NCI-H524 (cell line): Measurements from ENCODE around the gene IRGQ.
"Not testable (repeated sequence)": the region's sequence is repeated elsewhere in the genome, so short reads cannot be mapped to it uniquely, and the experiment has no call there.

Source experiments
- DNase-seq, 2 experiments: peaks; one replicate each; lab custom pipeline; 2025; lab: John Stamatoyannopoulos, UW

The IRGQ gene

DNA sequence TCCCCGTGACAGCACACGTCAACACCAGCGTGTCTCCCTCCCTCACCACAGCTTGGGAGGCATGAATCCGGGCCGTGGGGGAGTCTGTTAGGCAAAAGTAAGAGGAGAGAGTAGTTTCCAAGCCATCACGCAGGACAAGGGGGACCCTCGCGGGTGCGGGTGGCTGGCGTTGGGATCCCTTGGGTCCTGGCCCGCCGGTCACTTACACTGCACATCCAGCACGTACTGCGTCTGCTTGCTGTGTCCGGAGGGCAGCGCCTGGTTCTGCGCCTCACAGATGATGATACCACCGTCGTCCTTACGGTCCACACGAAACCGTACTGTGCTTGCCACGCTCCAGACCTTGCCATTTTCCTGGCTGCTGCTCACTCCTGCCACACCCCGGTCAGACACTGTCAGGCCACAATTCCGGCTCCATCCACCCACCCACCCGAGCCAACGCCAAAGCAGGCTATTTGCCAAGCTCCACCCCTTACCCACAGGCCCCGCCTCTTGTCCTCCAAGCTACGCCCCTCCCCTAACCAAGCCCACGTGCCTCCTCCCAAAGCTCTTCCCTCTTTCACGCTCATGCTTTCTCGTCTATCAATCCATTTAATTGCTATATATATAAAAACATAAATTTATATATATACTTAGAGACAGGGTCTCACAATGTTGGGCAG lies 30.1 kb upstream of the IRGQ start:
- no peak for DNase-seq

DNA sequence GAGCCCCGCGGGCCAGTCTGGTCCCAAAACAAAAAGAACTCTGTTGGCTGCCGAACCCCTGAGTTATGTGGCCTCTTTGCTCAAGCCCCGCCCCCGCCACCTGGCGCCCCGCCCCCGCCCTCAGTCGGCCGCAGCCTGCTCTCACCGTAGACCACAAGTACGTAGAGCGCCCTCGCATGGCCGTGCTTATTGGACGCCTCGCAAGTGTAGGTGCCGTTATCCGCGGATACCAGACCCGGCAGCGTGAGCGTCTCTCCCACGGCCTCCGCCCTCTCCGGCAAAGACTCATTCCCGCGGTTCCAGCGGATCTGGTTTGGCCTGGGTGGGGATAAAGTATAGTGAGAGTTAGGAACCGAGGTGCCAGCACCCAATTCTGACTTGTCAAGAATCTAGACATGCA lies 29.0 kb upstream of the IRGQ start:
- no peak for DNase-seq

DNA sequence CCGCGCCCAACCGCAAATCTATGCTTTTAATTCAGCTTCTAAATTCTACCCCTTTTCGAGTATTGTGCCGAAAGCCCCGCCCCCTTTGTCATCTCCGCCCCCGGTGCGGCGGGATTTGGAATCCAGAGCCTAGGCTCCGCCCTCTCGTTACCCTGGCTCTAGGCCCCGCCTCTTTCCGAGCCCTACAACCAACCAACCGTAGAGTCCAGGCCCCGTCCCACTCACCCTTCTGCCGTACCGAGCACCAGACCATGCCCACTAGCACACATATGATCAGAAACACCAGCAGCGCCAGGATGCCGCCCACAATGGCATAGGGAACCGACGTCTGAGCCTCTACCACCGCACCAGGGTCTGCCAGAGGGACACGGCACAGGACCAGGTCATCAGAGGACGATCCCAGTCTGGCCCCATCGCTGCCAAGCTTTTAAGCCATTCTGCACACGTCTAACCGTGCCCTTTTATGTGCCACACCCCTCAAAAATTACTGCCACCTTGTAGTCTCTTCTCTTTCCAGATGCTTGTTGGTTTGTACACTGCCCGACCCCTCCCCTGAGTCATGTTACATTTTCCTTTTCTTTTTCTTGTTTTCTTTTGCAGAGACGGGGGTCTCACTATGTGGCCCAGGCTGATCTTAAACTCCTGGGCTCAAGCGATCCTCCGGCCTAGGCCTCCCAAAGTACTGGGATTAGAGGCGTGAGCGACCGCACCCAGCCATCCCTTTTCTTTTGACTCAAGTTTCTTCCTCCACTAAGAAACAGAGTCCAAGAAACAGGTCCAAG lies 28.1 kb upstream of the IRGQ start:
- DNase-seq, result no peak

DNA sequence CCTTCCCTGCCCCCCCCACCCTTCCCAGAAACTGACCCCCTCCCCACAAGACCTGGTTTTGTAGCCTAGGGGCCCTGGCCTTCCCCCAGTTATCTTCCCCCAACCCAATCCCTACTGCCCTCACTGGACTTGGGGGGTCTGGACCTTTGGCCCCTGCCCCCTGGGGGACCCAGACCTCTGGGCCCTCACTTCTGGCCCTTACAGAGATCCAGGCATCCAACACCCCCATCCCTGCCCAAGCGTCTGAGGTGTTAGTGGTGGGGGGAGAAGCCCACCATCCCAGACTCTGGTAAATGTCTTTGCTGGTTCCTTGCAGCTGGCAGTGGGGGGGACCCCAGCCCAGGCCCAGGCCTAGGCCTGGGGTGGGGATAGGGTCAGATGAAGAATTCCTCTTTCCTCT lies 27.0 kb upstream of the IRGQ start:
- no peak for DNase-seq

DNA sequence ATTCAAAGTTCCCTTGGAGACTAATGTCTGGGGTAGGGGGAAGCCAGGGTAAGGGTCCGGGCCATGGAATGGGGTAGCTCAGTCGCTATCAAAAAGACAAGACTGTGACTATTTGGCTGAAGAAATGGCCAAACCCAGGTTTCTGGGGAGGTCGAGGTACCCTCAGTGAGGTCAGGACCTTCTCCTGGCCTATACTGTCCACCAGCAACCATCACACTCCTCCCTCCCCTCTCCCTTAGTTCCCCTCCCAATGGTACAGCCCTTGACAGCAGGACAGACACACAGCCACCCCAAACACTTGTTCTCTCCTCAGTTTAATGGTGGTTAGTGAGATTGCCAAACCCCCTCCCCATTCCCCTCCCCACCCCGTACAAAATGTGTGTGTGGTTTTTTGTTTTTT lies 26.1 kb upstream of the IRGQ start:
- no peak for DNase-seq

DNA sequence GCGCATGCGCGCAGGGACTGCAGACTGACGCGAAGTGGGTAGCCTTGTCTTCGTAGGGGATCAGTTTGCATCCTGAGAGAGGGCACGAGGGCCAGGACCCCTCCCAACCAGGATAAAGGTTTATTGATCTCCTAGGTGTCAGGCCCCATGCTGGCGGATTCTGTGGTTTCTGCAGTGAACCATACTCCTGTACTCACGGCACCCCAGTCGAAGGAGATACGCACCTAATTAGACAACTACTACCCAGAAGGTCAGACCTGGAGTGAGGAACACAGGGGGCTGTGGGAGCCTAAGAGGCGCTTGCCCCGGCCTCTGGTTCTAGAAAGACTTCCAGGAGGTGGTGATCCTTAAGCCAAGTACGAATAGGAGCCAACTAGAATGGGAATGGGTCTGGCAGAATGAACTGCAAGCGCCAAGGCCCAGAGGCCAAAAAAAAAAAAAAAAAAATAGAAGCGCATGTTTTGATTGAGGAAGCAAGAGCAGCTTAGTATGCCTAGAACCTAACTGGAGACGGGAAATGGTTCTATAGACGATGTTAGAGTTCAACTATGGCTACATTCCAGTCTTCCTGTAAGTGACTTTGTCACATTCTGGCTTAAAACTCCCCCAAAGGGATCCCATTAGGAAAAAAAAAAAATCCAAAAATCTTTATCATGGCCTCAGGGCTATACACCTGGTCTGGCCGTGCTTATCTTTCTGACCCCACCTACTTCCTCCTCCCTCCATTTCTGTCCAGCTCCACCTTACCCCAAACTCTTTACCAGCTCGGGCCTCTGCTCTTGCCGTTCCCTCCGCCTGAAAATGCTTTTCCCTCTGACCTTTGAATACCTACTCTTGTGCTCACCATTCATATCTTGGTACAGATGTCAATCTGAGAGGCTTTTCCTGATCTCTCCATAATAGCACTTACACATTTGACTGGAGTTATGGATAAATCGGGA lies 24.4 kb upstream of the IRGQ start:
- no peak for DNase-seq

DNA sequence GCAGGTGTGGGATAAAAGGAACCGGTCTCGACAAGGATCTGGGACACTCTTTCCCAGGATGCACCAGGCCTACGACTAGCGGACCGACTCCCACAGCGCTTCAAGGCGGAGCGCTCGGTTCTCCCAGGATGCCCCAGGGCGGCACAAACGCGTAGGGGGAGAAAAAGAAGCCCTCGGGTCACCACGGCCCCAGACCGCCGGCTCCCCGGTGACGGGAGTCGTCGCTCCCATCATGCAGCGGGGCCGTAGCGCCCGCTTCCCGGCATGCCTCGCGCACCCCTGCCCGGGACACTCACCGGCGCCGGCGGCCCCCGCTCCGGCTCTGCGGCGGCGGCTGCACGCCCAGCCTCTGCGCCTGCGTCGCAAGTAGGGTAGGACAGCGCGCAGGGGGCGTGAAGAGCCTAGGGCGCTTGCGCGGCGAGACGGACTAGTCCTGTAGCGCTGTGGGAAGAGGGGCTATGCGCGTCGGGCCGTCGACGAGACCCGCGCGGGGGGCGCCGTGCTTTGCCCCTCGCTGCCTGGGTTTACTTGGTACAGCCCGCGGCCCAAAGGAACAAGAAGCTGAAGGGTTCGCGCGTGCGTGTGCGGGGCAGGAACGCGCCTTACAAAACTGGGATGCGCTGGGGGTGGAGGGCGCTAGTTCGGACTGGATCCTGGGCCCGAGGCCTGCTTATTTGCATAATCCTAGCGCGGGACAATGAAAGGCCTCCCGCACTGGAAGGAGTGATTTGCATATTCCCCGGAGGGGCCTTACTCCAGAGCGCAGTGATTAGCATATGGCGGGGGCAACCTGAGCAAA lies 23.5 kb upstream of the IRGQ start, which contains the start of gene ZNF428:
TSS of gene ZNF428 (minus strand) at position 368 of the 799 bp plus-strand sequence. CDS start 5,325 bp downstream, outside the sequence.
- DNase-seq, result peak; percentile 82 to 95

DNA sequence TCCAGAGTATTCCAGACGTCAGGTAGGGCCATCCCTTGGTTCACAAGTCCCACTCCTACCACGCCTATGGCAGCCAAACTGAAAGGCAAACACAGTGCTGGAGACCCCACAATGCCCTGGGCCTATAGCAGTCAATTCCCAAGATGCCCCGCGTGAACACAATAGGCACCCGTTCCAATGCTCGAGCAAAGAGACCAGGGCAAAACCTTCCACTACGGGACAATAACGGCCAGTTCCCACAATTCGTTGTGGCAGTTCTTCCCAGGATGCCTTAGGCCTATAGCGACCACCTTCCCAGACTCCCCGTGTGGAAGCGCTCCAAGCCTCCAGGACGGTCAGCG lies 23.0 kb upstream of the IRGQ start:
- peak; percentile 61 to 76 for DNase-seq

DNA sequence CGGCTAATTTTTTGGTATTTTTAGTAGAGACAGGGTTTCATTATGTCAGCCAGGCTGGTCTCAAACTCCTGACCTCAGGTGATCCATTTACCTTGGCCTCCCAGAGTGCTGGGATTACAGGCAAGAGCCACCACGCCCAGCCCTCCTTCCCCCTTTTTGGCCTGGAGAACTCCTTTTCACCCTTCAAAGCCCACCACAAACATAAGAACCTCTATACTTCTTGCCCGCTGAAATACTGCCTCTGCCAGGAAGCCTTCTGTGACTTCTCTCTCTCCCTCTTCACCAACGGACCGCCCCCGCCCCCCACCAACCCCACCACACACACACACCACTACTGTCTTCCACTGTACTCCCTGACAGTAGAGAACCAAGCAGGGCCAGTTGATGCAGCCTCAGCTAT lies 21.0 kb upstream of the IRGQ start:
- no peak for DNase-seq

DNA sequence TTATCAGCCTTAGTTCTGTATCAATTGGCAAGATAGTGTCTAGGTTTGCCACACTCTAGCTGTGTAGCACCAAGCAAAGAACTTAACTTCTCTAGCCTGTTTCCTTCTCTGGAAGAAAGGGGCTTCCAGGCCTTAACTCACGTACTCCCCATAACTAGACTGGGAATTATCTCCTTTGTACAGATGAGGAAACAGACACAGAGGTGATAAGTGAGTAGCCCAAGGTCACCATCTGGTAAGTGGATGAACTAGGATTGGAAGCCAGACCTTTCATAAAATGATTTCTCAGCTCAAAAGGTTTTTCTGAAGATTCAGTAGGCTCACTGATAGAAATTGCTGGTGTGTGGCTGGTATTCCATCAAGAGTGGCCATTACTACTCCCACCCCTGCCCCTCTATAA lies 20.4 kb upstream of the IRGQ start:
- no peak for DNase-seq

DNA sequence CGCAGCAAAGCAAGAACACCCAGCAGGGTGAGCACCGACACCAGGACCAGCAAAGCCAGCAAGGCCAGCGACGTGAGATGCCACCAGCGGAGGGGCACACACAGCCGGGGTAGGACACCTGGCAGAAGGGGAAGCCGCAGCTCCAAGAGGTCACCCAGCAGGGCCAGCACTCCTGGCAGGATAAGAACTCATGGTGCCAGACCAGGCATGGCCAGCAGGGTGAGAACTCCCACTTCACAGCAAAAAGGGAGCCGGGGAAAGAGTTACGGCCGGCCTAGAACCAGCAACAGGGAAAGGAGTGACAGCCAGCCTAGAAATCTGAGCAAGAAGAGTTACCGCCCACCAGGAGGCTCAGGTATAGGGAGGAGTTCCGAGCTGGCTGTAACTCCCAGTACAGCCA lies 16.4 kb upstream of the IRGQ start:
- DNase-seq, result no peak

DNA sequence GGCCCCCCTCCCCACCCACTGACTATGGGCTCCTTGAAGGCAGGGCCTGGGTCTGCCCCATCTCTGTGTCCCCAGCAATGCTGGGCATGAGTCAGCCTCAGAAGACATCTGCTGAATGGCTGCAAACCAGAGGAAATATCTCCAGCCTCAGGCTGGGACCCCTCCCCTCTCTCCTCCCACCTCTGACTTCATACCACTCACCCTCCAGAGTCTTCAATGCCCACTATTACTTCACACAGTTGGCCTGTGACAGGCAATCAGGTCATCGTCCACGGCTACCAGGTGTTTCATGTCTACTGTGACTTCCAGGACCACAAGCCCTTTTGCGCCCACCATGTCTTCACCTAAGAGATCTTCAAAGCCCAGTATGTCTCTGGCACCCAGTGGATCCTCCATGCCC lies 15.9 kb upstream of the IRGQ start, which contains the start of gene SRRM5:
TSS of gene SRRM5 (plus strand) at position 301 of the 400 bp plus-strand sequence. CDS start at position 335, 34 bp downstream.
- DNase-seq, result no peak

DNA sequence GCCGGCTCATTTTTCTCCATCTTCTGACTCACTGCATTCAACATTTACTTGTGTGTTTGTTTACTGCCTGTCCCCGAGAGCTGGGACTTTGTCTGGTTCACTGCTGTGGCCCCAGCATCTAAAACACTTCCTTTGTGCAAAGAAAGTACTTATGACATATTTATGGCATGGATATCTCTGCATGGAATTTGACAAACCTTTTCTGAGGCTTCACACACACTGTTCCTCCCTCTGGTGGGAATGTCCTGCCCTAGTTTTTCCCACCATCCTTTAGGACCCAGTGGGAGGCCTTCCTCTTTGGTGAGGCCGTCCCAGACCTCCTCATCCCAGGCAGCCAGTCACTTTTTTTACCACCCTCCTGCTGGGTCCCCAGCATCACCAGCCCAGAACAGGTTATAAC lies 14.6 kb upstream of the IRGQ start:
- DNase-seq, result no peak

DNA sequence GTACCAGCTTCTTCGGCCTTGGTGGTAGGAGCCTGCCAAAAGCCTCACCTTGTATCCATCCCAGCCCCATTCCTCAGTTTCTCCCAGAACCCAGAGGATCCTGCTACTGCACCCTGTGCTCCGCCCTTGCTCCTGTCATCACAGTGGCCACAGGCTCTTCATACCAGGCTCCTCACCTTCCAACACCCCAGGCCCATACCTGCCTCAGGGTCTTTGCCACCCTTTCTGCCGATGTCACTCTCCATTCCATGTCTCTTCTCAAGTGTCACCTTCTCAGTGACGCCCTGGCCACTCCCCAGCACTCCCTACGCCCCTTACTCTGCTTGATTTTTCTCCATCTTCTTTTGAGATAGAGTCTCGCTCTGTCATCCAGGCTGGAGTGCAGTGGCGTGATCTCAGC lies 13.9 kb upstream of the IRGQ start:
- DNase-seq, result no peak

DNA sequence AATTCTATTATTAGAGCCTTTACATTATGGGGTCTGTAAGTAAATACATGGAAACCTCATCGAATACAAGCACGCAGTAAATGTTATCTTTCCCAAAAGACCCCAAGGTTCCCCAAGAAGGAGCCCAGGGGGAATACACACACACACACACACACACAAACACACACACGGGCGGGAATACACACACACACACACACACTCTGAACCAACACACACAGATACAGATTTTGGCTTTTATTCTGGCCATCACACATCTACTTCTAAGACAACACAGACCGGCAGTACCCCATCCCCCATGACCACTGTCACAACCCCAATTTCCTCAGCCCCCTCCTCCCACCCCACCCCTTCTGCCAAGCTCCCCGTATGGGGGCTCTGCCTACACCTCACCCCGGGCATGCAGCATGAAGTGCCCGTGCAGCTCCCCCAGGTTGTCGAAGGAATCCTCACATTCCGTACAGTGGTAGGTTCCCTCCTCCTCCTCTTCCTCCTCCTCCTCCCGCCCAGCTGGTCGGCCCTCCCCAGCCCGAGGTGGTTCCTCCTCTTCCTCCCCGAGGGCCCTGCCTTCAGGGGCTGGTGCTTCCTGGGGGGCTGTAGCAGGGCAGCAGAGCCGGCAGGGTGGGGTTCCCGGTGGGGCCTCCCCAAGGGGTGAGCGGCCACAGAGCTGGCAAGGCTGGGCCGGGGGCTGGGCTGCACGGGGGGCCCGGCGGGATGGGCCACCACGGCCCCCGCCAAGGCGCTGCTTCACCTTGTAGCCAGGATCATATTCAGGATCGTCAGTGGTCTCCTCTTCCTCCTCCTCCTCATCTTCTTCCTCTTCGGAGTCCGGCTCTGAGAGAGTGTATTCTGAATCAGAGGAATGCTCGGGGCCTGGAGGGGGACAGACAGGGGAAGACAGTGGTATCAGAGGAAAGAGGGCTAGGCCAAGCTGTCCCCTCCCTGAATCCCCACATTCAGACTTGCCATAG lies 11.6 kb upstream of the IRGQ start:
- DNase-seq, result no peak

DNA sequence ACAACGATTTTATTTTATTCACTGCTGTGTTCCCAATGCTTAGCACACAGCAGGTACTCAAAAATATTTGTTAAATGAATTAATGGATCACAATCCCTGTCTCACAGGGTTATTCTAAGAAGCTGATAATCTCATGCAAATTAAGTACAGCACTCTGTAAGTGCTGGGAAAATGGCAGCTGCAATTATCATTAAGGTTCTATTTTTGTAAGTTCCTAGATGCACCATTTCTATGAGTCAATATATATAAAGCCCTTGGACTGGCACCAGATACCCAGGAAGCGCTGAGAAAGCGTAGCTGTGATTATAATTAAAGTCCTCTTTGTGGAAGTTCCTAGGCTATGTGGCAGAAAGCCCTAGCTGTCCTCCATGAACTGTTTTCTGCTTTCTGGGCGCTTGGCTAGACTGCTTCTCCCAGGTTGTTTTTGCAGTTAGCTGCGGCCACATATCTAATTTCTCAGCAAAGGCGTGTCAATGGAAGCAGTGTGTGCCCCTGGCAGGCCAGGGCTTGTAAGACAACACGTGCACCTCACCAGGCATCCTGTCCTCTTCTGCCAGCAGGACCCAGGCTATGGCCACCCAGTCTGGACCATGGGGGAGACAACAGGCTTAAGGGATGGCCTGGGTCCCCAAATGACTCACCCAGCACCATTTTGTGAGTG lies 10.8 kb upstream of the IRGQ start:
- no peak for DNase-seq

DNA sequence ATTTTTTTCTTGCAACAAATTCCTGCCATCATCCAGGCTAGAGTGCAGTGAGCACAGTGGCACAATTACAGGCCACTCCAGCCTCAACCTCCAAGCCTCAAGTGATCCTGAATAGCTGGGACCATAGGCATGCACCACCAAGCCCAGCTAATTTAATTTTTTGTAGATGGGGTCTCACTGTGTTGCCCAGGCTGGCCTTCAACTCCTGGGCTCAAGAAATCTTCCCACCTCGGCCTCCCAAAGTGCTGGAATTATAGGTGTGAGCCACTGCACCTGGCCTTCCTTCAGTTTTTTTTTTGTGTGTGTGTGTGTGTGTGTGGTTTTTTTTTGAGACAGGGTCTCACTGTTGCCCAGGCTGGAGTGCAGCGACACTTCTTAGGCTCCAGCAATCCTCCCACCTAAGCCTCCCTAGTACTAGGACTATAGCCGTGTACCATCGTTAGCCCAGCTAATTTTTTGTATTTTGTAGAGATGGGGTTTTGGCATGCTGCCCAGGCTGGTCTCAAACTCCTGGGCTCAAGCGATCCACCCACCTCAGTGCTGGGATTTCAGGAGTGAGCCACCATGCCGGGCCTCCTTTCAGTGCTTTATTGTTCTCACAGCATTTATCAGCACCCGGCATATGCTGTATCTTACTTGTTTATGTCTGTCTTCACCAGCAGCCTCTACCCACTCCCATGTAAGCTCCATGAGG lies 10.1 kb upstream of the IRGQ start:
- DNase-seq, result no peak

DNA sequence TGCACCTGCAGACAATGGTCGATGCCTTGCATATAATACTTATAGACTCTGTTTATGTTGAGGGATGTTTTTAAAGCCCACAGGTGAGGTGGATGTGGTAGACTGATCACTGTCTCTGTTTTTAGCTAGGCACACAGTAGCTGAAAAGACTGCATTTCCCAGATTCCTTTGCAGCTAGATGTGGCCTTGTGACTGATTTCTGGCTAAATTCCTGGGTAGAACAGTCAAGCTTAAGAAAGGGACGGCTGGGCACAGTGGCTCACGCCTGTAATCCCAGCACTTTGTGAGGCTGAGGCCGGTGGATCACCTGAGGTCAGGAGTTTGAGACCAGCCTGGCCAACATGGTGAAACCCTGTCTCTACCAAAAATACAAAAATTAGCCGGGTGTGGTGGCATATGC lies 4.4 kb upstream of the IRGQ start:
- not testable (repeated sequence) for DNase-seq

DNA sequence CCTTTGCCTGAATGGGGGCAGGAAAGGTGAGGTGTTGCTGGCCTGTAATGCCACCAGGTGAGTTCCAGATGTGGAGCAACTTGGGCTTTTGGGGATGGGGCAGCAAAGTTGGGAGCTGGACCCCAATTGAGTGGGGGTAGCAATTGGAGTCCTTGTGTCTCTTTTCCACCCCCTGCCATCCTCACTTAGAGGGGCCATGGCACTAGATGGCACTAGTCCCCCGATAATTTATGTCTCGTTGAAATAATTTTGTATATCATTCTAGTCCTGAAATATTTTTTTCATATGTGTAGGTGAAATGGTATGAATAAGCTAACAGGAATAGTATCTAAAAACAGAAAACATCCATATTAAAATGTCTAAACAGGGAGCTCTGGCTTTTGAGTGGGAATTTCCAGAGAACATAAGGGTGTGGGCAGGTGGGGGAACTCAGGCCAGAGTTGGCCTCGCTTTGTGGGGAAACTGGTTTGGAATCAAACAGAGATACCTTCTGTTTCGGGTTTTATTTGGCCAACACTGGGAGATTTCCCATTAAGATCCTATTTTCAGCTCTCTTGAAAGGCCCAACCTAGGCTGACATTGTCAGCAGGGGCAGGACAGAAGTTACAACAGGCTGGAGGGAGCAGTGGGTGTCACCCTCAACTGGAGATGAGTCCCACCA lies 3.8 kb upstream of the IRGQ start:
- DNase-seq, result no peak
